AG08396 (cell line): ENCODE results near the gene CFAP161.

Experiments
- DNase-seq: peaks from one replicate; pipeline ENCODE4 v3.0.0; 2012; ENCODE audit warnings: low spot score, mixed read lengths

CFAP161 gene, protein sequence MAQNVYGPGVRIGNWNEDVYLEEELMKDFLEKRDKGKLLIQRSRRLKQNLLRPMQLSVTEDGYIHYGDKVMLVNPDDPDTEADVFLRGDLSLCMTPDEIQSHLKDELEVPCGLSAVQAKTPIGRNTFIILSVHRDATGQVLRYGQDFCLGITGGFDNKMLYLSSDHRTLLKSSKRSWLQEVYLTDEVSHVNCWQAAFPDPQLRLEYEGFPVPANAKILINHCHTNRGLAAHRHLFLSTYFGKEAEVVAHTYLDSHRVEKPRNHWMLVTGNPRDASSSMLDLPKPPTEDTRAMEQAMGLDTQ

DNA sequence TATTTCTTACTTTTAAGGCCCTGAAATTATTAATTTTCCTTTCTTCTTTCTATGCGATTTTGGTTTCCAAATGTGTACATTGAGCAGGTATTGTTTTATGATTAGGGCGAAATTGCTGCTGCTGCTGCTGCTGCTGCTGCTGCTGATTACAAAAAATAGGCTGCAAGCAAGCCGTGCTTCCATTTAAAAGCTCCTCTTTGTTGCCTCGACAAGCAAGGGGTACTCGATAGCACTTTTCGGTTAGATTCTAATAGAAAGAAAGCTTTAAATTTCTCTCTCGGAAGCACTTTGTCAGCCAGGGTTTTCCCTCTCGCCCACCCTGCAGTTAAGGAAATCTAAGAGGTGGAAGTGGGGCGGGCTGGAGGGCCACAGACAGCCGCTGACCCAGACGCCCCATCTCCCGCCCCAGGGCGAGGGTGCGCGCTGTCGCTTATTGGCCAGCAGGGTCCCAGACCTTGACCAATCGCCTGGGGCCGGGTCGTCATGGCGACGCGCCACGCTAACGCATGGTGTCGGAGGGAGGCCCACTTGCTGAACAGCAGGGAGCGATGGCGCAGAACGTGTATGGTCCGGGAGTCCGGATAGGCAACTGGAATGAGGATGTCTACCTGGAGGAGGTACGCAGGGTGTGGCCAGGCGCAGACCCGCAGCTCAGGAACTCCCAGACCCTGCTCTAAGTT lies at the start of gene CFAP161:
CFAP161 (plus strand) TSS at position 489 of the 680 bp plus-strand sequence; CDS start at position 549, 60 bp downstream.
- DNase-seq, result peak; percentile 92

- no peak for DNase-seq
These were observed 49.4 kb upstream of the CFAP161 start for GRCh38 chr15:81084716-81085115.

GRCh38 chr15:81085213-81085612 lies 48.9 kb upstream of the CFAP161 start:
- no peak for DNase-seq

DNA sequence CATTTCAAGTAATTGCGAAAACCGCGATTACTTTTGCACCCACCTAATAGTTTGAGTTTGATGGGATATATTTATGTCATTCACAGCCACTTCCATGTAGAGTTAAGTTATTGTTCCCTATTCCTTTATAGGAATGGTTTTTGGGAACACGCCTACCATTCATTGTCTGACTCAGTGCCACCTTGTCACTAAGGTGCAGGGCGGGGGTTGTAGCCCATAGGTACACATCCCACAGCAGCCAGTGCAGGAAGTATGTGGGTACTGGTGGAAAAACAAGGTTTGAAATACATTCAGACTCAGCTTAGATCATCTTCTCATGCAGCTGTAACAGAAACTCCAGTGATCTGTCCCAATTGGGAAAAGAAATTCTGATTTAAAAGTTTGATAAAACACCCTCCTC lies 48.2 kb upstream of the CFAP161 start:
- no peak for DNase-seq

DNA sequence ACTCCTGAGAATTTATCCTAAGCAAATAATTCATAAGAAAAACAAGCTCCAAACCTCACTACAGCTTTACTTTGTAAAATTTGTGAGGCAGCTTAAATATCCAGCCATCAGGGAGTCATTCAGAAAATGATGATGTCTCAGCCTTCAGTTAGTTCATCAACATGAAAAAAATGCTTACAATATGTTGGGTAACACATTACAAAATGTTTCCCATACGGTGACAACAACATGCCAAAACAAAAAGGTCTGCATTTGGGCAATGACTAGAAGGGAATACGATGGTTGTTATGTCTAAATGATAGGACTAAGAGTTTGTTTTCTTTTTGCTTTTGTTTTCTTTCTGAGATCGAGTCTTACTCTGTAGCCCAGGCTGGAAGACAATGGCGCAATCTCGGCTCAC lies 47.0 kb upstream of the CFAP161 start:
- DNase-seq, result no peak

- DNase-seq, result no peak
These were observed 46.4 kb upstream of the CFAP161 start for GRCh38 chr15:81087694-81088093.

DNA sequence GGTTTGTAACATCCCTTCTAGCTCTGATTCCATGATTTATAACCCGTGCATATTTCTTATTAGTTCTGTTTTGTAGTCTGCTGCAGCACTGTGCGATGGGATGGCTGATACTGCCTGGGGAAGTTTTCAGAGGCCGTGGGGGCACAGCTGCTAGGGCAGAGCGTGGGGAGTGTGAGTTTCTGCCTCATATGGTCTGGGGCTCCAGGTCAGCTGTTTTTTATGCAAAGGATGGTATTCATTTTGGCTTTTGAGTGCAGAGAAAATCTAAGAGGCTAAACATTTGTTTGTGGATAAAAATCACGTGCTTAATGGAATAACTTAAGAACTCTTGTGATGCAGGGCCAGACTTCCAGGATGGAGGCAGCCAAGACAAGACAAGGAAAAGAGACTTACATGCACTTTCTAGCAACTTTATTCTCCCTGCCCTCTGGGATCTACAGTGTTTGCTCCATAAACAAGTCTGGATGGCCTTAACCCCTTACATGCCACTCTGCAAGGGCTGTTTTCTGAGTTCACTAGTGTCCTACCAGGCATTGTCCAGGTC lies 45.5 kb upstream of the CFAP161 start:
- DNase-seq, result no peak

DNA sequence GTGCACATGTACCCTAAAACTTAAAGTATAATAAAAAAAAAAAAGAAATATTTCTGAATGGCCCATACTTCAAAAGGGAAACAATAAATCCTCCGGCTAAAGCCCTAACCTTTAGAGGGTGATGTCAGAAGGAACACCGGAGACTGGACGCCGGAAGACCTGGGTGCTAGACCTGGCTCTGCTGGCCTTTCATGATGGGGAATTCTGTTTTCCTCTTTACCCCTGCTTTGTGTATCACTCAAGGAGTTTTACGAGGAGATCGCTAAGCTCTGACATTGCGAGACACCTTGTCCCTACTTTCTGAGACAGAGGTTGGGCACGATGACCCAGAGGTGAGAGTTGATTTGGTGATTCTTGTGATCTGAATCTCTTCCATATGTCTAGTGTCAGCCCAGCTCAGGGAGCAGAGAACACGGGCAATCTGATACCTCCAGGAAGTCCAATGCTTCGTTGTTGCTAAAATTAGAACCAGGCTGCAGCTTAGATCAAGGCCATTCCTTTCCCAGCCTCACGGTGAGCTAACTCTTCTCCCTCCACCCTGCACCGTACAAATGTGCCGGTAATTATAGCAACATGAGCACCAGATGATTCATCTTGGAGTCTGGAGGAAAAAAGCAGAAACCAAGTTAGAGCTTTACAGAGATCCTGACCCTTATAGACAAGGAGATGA lies 42.0 kb upstream of the CFAP161 start:
- peak; percentile 78 for DNase-seq

DNA sequence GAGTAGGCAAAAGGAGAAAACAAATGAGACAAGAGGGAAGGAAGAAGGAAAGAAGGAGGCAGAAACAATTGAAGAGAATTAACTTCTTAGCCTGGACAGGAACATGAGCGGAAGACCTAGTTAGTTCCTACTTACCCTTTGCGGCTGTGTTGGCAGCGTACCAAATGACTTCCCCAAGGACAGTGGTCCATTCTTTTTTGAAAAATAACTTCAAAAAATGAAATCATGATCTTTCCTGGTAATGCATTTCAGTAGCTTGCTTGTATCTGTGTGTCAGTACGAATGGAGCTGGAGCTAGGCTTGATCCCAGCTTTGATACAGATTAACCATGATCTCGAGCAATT lies 41.5 kb upstream of the CFAP161 start:
- DNase-seq, result no peak

- DNase-seq, result no peak
These were observed 40.1 kb upstream of the CFAP161 start for GRCh38 chr15:81093961-81094360.

DNA sequence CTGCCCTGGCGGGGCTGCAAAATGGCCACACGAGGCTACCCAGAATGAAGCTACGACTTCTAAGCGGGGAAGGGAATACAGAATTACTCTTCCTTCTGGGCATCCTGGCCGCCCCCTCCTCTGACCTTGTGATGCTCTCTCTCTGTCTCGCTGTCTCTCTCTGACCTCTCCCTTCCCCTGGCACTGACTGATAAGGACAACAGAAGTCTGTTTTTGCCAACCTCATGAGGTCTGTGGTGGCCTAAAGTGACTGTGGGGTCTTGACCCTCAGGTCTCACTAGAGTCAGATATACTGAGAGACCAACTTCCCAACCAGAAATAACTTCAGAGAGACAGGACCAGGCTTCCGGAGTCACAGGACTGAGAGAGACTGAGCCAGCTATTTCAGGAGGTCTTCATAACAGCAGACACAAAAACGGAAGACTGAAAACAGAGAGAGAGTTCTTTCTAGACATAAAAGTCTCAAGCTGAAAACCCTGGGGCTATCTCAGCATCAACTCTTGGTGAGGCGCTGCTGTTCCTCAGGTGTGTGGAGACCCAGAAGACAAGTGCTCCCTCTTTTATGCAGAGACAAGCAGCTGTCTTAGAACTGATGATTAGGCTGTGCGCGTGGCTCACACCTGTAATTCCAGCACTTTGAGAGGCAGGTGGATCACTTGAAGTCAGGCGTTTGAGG lies 38.2 kb upstream of the CFAP161 start:
- no peak for DNase-seq

GRCh38 chr15:81096398-81096797 lies 37.7 kb upstream of the CFAP161 start:
- no peak for DNase-seq

DNA sequence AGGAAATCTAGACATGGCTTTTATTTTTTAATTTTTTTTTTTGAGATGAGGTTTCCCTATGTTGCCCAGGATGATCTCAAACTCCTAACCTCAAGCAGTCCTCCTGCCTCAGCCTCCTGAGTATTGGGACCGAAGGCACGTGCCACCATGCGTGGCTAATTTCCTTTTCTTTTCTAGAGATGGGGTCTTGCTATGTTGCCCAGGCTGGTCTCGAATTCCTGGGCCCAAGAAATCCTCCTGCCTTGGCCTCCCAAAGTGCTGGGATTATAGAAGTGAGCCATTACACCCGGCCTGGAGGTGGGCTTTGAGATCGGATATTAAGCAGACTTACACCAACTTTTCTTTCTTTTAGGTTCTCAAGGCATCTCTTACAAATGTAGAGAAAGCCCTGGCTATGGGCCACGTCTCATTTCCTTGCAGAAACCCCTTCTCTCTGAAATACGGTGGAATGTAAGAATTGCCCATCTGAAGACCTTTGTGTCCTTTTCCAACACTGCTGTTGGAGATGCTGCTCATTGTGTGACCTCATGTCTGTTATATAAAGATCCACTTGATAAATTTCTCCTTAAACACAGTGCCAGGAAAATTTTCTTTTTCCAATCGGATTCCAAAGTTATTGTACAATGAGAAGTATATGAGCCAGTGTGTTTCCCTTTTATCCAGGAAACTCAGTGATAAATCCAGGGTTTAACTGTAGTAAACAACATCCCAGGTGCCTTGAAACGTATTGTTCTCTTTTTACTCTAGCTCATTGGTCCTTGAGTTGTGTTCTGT lies 36.8 kb upstream of the CFAP161 start:
- no peak for DNase-seq

GRCh38 chr15:81097890-81098280 lies 36.2 kb upstream of the CFAP161 start:
- DNase-seq, result no peak

DNA sequence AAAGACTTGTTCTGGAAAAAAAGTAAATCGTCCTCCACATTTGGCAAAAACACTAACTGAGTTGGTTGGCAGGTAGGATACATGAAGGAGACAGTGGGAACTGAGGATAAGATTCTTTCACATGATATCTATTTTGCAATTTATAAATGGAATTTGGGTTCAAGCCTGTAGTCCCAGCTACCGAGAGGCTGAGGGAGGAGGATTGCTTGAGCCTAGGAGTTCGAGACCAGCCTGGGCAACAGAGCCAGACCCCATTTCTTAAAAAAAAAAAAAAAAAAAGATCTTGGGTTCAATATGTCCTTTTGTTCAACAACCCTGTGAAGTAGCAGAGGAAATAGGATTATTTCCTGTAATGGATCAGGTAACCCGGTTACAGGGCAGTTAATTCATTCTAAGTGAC lies 35.7 kb upstream of the CFAP161 start:
- DNase-seq, result no peak

DNA sequence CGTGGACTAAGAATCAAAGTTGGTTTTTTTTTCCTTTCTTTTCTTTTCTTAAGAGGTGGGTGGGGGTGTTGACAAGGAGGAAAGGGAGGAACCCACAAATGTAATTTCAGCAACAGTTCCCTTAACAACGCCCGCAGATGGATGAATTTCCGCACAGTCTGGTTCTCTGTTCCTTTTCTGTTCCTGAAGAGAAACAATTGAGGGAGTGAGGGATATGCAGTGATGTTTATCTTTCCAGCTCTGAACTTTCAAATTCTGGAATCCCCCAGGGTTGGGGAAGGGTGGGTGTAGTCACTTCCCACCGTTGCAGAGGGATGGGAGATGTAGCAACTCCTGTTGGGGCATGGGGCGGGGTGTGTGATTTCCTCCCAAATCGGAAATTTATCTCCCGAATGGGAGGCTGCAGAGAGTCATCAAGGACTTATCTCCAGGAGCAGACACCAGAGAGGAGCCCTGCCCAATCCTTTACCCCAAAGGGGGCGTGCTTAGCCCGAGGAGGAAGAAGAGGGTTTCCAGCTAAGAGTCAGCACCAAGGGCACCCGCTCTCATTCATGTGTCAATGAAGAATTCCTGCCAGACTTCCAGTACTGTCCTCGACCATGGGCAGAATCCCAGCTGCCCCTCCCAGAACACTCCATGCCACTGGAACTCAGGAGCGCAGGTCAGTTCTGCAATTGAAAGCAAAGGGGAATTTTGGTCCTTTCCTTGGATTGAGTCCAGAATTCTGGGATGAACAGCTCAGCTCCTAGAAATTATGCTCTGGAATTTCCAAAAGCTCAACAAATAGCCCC lies 35.0 kb upstream of the CFAP161 start:
- DNase-seq, result no peak

DNA sequence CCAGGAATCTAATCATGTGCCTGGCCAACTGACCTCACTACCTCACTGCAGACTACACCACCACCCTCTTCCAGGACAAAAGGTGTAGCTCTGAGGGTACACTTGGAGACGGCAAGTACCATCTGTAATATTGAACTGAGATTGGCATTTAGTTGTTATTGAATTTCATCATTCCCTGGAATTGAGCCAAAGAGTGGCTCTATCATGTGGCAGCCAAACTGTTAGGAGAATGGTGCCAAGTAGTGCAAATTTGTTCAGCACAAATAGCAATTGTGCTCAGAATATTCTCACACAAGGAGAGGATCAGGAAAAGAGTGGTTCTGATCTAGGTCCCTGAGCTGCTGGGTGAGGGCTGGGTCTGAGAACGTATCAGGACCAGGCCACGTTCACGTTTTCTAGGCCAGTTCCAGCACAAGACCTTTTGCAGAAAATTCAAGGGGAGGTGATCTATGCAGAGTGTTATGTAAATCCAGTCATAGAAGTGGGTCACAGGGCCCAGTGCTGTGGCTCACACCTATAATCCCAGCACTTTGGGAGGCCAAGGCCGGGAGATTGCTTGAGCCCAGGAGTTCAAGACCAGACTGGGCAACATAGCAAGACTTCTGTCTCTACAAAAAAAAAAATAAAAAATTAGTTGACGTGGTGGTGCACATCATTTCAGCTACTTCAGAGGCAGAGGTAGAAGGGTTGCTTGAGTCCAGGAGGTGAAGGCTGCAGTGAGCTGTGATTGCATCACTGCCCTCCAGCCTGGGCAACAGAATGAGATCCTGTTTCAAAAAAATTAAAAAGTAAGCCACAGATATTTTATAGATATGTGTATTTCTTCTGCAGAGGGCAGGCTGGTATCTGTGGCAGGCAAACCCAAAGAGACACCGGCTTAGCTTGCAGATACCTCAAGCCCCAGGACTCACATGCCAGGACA lies 31.9 kb upstream of the CFAP161 start:
- DNase-seq, result no peak

DNA sequence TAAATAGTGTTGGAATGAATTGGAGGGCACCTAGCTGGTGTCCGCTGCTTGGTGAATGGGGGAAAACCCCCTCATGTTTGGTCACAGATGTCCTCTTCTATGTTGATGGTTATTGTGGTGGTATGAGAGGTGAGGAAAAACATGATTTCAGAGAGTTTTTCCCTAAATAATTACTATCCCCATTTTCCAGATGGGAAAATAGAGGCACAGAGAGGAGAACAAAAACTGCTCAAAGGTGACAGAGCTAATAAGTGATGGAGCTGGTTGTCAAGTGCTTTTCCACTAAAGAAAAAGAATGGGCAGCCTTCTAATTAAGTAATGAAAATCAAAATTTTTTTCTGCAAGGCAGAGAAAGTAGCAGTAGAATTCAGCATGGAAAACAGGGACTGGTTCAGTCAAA lies 30.2 kb upstream of the CFAP161 start:
- DNase-seq, result no peak

DNA sequence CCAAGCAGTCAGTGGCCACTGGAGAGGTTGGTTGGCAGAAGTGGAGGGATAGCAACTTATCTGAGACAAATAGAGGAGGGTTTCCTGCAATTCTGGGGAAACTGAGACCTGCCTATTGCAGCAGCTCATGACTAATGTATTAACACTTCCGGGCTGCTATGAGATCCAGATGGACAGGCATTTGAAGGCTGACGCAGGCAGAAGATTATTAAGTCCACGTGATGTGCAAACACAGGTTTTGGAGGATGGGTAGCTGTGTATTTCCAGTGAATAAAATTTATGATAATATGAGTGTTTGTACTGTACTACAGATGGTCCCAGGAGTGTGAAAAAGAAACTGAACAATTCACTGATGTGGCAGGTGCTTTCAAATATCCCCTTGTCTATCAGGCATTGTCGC lies 28.5 kb upstream of the CFAP161 start:
- no peak for DNase-seq

- peak; percentile 71 for DNase-seq
These were observed 27.5 kb upstream of the CFAP161 start for GRCh38 chr15:81106560-81106959.
